ENCODE data around the gene KIT.

Gene KIT

DNA sequence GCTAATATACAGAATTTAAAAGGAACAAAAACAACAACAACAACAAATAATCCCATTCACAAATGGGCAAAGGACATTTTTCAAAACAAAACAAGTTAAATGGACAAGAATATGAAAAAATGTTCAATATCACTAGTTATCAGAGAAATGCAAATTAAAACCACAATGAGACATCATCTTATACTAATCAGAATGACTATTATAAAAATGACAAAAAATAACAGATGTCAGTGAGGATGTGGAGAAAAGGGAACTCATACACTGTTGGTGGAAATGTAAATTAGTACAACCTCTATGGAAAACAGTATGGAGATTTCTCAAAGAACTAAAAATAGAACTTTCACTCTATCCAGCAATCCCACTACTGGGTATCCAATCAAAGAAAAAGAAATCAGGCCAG, 92.6 kb downstream of the KIT start:
- no peak for DNase-seq

DNA sequence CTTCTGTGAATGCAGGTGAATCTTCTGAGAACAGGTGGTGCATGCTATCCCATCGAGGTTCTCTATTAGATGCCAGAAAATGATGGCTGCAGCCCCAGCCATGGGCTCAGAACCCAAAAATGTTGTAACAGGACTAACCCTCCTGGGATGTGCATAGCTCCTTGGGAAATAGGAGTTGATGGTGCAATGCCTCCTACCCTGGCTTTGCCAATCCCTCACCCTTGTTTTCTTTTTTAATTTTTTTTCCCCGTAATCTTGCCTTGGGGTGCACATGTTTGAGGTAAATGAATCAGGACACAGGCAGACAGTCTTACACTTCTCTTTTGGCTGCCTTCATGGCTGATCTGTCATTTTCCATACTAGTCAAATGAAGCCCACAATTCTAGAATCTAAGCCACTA, 96.6 kb downstream of the KIT start:
- no peak for DNase-seq

DNA sequence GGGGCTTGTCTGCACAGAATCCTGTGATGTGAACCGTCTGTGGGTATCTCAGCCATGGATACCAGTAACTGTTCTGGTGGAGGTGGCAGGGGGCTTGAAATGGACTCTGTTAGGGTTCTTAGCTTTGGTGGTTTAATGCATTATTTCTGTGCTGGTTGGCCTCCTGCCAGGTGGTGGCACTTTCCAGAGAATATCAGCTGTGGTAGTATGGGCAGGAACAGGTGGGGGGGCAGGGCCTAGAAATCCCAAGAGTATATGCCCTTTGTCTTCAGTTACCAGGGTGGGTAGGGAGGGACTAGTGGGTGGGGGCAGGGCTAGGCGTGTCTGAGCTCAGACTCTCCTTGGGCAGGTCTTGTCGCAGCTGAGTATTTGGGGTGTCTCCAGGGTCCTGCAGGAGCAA, 106.7 kb downstream of the KIT start:
- no peak for DNase-seq

DNA sequence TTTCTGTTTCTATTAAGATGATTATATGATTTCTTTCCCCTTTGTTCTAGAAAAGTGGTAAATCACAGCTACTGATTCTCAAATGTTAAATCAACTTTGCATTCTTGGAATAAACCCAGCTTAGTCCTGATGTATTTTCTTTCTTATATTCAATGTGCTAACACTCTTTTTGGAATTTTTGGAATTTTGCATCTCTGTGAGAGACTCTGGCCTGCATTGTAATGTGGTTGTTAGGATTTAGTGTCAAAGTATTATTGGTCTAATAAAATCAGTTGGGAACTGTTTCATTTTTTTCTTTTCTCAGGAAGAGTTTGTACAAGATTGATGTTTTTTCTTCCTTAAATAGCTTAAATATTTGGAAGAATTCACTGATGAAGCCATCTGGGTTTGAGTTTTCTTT, 109.6 kb downstream of the KIT start:
- DNase-seq: no peak

DNA sequence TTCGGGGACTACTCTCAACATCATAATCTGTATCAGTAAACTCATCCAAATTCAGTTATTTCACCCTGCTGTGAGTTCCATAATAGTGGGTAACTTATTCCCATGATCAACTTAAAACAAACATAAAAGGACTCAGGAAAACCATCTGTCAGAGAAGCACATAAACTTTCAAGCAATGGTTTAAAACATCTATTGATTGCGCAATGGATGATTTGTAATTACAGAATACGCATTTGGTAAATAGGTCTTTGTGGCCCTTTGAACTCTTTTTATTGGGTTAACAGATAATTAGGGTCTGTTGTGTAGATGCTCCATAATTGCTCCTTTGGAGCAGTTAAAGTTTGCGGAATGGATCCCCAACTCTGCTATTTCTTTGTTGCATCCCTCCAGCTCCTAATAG, 115.3 kb downstream of the KIT start:
- no peak for DNase-seq

DNA sequence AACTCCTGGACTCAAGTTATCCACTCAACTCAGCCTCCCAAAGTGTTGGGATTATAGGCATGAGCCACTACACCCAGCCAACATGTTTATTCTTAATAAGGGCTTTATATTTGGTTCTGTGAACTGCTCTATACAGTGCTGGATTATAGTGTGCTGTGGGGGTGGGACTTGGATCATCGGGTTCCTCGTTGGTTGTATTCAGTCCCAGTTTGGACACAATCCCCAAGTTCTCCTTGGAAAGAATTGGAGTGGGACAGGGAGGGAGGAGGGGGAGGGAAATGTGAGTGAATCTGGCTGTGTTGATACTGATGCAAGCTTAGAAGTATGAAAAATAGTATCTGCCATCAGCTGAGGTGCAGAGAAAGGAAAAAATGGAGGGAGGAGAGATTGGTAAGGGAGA, 121.3 kb downstream of the KIT start:
- DNase-seq: no peak

DNA sequence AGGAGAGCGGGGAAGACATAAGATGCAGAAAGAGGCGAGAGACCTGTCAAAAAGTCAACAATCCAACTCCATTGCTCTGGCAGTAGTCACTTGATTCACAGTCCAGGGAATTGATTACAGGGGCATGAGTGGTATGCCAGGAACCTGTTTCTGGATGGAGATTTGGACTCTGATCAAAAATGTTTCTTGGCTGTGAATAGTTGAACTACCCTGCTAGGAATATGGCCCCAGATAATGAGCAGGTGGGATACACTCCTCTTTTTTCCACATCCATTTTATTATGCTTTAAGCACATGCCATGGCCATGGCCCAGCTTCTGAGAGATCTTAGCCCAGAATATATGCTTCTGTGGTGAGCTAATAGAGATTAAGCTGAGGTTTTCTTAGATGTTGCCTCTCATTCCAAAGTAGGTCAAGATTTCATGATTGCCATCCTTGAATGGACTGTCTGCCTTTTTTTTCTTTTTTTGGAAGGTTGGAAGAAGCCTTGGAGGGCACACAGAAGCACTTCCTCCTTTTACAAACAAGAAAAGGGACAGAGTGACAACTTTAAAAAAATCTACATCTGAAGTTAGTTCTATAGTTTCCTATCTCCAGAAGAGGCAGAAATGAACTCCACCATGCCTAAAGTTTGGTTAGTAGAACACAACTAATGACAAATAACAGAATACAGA, 121.9 kb downstream of the KIT start:
- DNase-seq: no peak

DNA sequence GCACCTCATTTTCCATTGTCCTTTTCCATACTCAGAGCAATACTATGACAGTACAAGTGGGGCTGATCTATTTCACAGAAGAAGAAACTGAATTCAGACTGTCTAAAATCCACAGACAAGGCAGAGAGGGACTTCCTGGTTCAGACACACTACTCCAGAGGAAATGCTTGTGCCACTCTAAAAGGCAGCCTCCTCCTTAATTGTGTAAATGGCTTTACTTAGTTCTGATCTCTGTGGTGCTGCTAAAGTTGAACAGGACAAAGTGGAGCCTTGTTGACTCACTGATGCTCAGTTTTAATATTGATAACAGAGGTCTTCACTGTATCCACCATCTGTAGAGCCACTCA, 122.4 kb downstream of the KIT start:
- no peak for DNase-seq

DNA sequence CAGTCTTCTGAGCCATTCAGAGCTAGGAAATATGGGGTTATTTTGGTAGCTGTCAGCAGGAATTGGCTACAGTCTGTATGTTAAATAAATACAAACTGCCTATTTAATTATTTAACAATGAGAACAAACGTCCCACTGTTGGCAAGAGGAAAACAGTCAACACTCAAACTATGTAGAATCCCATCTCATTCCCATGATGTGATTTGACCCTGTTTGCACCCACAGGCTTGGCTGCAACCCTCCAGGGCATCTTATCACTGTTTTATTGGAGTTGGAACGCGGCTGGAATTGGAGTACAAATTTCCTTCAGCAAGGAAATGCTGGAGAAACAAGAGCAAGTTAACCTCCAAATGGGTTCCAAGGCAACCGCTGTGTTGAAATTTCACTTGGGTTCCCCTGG, 124.0 kb downstream of the KIT start:
- DNase-seq: no peak

DNA sequence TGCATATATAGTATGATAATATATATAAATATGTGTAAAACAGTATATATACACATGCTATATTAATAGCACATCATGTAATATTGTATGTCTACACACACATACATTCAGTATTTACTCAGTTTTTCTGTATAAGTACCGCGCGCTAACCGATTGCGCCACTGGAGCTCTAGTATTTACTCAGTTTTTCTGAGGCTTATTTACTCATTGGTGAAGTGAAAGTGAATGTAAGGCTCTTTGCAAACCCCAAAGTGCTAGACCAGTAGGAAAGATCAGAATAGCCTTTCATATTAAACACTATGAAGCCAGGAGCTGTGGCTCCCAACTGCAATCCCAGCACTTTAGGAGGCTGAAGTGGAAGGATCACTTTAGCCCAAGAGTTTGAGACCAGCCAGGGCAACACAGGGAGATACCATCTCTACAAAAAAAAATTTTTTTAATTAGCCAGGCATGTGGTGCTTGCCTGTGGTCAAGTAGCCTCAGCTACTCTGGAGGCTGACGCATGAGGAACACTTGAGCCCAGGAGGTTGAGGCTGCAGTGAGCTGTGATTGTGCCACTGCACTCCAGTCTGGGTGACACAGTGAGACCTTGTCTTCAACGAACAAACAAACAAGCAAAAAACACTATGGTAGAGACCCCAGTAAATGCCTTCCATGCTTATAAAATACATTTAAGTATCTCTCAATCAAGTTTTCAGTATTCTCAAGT, 125.8 kb downstream of the KIT start:
- DNase-seq: no peak

DNA sequence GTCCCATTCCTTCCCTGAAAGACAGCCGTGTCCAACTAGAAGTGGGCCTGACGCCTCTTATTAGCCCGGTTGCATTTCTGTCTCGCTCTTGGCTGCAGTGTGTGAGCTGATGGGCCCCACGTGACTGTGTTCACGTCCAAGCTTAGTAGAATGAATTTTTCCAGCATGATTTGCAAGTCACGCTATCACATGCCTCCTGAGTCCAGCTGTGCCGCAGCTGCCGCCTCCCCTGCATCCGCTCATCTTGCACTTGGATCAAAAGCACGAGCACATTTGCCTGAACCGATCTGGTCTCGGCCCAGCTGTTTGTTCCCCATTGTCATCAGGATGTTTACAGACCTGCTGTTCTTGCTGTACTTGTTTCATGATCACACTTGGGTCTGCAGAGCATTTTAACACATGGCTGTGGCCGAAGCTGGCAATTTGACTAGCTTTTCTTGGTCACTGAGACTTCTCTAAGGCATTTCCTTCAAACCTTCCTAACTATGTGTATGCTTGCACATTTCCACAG, 126.5 kb downstream of the KIT start:
- DNase-seq: no peak
